CD4-positive, alpha-beta memory T cell (primary cell): Measurements from ENCODE around the gene AZIN2. TPM values are rescaled to one million over a fixed set of nuclear protein-coding genes. Genes with fewer than 3 reads are reported as not detected.

Experiments used
- CTCF ChIA-PET: fragments of 350-600 bp; sonication (Branson Sonifier 250); formaldehyde crosslinking; loops from one replicate; lab custom pipeline; 2021; ENCODE audit warnings: inconsistent platforms; ENCODE audit not compliant: partially characterized antibody; lab: Charles Lee
- POLR2A ChIA-PET: fragments of 350-600 bp; sonication (Branson Sonifier 250); formaldehyde crosslinking; loops from one replicate; lab custom pipeline; 2021; ENCODE audit not compliant: partially characterized antibody; lab: Charles Lee
- DNase-seq, 5 donors: peaks; one replicate each; pipeline versions ENCODE4 v3.0.0 to v3.0.0-alpha.2; 2020 to 2022; ENCODE audit warnings: mixed read lengths in 1 of 5
- H3K27ac ChIP-seq: one replicate; pipeline ENCODE4 v1.7.0; 2013; ENCODE audit warnings: low read depth, low read length
- H3K27me3 ChIP-seq: 2 replicates; pipeline ENCODE4 v1.7.0; 2013; ENCODE audit warnings: mild to moderate bottlenecking, low read length, moderate library complexity; ENCODE audit not compliant: insufficient read depth
- H3K36me3 ChIP-seq: 2 replicates; pipeline ENCODE4 v1.7.0; 2013; ENCODE audit warnings: mild to moderate bottlenecking, low read length, moderate library complexity; ENCODE audit not compliant: insufficient read depth
- H3K4me1 ChIP-seq: 2 replicates; pipeline ENCODE4 v1.7.0; 2013; ENCODE audit warnings: mild to moderate bottlenecking, low read length, moderate library complexity; ENCODE audit not compliant: insufficient read depth
- H3K4me3 ChIP-seq, 2 donors: one replicate each; pipeline ENCODE4 v1.7.0; 2013; ENCODE audit warnings: low read length in 2 of 2, mild to moderate bottlenecking in 1 of 2
- H3K9me3 ChIP-seq, 2 donors: one replicate each; pipeline ENCODE4 v1.7.0; 2013; ENCODE audit warnings: low read length in 2 of 2, control low read depth in 1 of 2; ENCODE audit not compliant: control insufficient read depth in 1 of 2
- H3K27ac Mint-ChIP-seq, 7 donors: one replicate each; pipeline ENCODE4 v1.8.0; 2020 to 2021; ENCODE audit warnings: mixed read lengths in 7 of 7, mild to moderate bottlenecking in 6 of 7, inconsistent platforms in 3 of 7, moderate library complexity in 3 of 7
- H3K27me3 Mint-ChIP-seq, 2 donors: one replicate each; pipeline ENCODE4 v1.8.0; 2020 to 2021; ENCODE audit warnings: mixed read lengths in 2 of 2
- H3K36me3 Mint-ChIP-seq, 2 donors: one replicate each; pipeline ENCODE4 v1.8.0; 2020 to 2021; ENCODE audit warnings: mixed read lengths in 2 of 2, inconsistent platforms in 1 of 2, mild to moderate bottlenecking in 1 of 2
- H3K4me1 Mint-ChIP-seq, 4 donors: one replicate each; pipeline ENCODE4 v1.8.0; 2020 to 2021; ENCODE audit warnings: mixed read lengths in 4 of 4, mild to moderate bottlenecking in 1 of 4
- H3K4me3 Mint-ChIP-seq, 8 donors: one replicate each; pipeline ENCODE4 v1.8.0; 2020 to 2021; ENCODE audit warnings: mixed read lengths in 8 of 8, mild to moderate bottlenecking in 7 of 8, moderate library complexity in 6 of 8, inconsistent platforms in 3 of 8
- H3K9me3 Mint-ChIP-seq, 8 donors: one replicate each; pipeline ENCODE4 v1.8.0; 2020 to 2021; ENCODE audit warnings: mixed read lengths in 8 of 8, mild to moderate bottlenecking in 5 of 8, inconsistent platforms in 3 of 8, moderate library complexity in 1 of 8
- intact Hi-C: fragments of 100-400 bp; cut with micrococcal nuclease; formaldehyde crosslinking; loops from one replicate; pipeline ENCODE4 v1.15.1; 2023
- polyA plus RNA-seq, 2 donors: library from polyadenylated mRNA; unstranded; fragments of 300-500 nt; fragmentation: Illumina TruSeq; gene quantifications; one replicate each; pipeline ENCODE4 v1.2.3, GENCODE V29; 2021
- total RNA-seq, 2 experiments: library from RNA; stranded (reverse); gene quantifications; one replicate each; pipeline ENCODE4 v1.2.3, GENCODE V29; 2021

Gene AZIN2
- total and polyA plus RNA-seq, 4 experiments from 2014 or later, result 5.4 to 8.0 (median 6.8) TPM

DNA sequence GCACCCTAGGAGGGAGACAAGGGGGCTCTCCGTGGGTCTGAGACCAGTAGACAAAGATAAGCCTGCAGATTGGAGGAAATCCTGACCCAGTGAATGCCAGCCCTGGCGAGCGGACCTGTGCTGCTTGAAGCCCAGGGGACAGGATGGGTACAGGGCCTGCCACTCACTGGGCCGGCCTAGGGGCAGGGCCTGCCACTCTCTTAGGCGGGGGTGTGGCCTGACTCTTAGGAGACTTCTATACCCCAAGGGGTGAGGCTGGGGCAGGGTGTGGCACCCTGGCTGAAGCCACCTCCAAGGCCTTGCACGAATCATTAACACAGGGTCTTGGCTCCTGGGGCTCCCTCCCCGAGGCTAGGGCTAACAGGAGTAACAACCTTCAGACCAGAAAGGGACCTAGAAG, 70.2 kb downstream of the AZIN2 start:
- no peak overlapping the region for H3K4me3 ChIP-seq
- intact Hi-C loops, result no loop called here
- H3K27ac ChIP-seq, result no peak overlapping the region
- no peaks in the 10 kb centered on the region for H3K4me1 ChIP-seq
- Mint-ChIP-seq H3K4me1 (peaks cover 0 to 6% (median 4%) of the 10 kb centered on the region in 4 donors), H3K27me3 (no peaks in the 10 kb centered on the region), H3K4me3 (no peak overlapping the region), H3K36me3 (peaks cover 20 to 56% of the 10 kb centered on the region in 2 donors), H3K27ac (peak overlapping the region in 1 of 7 donors; percentile 23), H3K9me3 (no peaks in the 10 kb centered on the region)
- peaks cover 17% of the 10 kb centered on the region for H3K36me3 ChIP-seq
- CTCF ChIA-PET, result interaction anchor here (1.5 to 1.6 kb wide), 2 partner anchors 14 to 24 kb away, joined by 3 to 4 read pairs; no protein-coding TSS in a partner anchor
- POLR2A ChIA-PET, result interaction anchor here (1.1 kb wide), 1 partner anchor 24 kb away, joined by 4 read pairs; no protein-coding TSS in a partner anchor
- no peaks in the 10 kb centered on the region for H3K9me3 ChIP-seq
- H3K27me3 ChIP-seq, result no peaks in the 10 kb centered on the region
- no peak for DNase-seq

DNA sequence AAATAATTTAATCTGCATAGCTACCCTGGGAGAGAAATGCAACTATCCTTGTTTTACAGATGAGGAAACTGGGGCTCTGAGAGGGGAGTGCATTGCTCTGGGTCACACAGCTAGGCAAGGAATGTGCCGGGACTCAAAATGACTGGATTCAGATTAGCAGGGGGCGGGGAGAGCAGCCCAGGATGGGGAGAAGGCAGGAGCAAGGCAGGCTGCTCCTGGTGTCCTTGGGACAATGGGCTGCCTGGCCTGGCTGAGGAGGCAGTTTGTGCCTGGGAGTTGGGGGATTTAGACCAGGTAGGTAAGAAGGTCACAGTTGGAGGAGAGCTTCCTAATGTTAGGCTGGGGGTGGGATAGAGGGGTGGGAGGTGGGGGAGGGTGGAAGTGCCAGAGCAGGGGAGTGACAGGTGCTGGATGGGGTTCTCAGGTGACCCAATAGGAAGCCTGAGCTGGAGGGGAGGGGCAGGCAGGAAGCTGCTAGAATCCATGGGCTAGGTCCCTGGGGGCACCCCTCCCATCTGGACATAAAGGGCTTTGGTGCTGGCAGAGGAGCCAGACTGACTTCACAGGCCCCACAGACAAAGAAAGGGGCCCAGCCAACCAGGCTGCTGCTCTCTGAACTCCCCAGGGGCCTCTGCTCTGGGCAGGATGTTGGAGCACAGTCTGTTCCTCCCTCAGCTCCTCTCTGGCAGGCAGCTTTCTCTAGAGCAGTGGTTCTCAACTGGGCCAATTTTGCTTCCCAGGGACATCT, 71.9 kb downstream of the AZIN2 start:
- Mint-ChIP-seq H3K9me3 (no peaks in the 10 kb centered on the region), H3K36me3 (peaks cover 26 to 56% of the 10 kb centered on the region in 2 donors), H3K27me3 (no peaks in the 10 kb centered on the region), H3K4me3 (no peak overlapping the region), H3K4me1 (peaks cover 0 to 4% (median 3%) of the 10 kb centered on the region in 4 donors), H3K27ac (peak overlapping the region in 3 of 7 donors; percentile 24 to 38 (median 36))
- Histone ChIP-seq H3K4me1 (no peaks in the 10 kb centered on the region), H3K4me3 (no peak overlapping the region), H3K9me3 (no peaks in the 10 kb centered on the region), H3K36me3 (peaks cover 12% of the 10 kb centered on the region), H3K27me3 (no peaks in the 10 kb centered on the region), H3K27ac (no peak overlapping the region)
- DNase-seq, result no peak
- intact Hi-C loops, result no loop called here
- POLR2A ChIA-PET, result interaction anchor here (0.8 kb wide), 1 partner anchor 26 kb away, joined by 4 read pairs; no protein-coding TSS in a partner anchor
- CTCF ChIA-PET, result no interaction called here

DNA sequence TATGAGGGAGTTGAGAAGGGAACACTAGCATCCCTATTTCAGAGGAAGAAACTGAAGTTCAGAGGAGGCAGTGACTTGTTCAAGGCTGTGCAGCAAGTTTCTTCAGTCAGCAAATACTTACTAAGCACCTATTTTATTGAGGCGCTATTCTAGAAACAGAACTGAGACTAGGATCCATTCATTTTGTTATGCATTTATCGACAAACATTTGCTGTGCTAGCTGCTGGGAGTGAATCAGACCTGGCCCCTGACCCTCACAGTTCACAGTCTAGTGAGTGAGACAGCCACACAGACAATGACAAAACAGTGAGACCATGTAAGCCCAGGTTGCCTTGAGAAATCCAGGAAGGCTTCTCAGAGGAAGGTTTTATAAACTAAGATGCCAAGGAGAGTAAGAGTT, 72.7 kb downstream of the AZIN2 start:
- peaks cover 17% of the 10 kb centered on the region for H3K36me3 ChIP-seq
- no peaks in the 10 kb centered on the region for H3K4me1 ChIP-seq
- no peak overlapping the region for H3K27ac ChIP-seq
- Mint-ChIP-seq H3K4me1 (peaks cover 0 to 4% (median 3%) of the 10 kb centered on the region in 4 donors), H3K4me3 (no peak overlapping the region), H3K27me3 (no peaks in the 10 kb centered on the region), H3K36me3 (peaks cover 29 to 60% of the 10 kb centered on the region in 2 donors), H3K27ac (peak overlapping the region in 3 of 7 donors; percentile 7 to 80 (median 64)), H3K9me3 (no peaks in the 10 kb centered on the region)
- H3K9me3 ChIP-seq, result no peaks in the 10 kb centered on the region
- intact Hi-C loops, result no loop called here
- H3K27me3 ChIP-seq, result no peaks in the 10 kb centered on the region
- DNase-seq, result no peak
- H3K4me3 ChIP-seq, result no peak overlapping the region
- CTCF ChIA-PET, result no interaction called here
- POLR2A ChIA-PET, result no interaction called here

DNA sequence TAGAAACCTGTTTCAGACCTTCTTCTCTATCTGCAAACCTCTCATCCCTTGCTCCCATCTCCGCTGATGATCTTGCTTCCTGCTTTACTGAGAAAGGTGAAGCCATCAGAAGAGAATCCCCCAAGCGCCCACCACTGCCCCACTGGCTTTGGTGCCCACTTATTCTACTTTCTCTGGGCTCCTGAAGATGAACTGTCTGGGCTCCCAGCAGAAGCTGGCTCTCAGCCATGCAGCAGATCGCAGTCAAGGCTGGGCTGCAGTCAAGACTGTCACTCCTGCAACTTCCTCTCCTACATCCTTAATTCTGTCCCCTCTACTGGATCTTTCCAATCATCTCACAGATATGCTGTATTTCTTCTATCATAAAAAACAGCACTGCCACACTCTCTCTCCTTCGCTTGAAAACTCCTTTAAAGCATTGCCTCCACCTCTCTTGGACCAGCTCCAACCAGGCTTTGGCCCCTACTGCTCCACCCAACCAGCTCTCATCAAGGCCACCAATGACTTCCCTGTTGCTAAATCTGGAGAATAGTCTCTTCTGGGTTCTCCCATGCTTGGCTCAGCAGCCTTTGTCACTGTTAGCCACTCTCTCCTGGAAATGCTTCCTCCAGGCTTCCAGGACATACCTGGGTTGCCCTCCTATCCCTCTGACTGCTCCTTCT, 75.1 kb downstream of the AZIN2 start:
- H3K4me1 ChIP-seq, result no peaks in the 10 kb centered on the region
- H3K27ac ChIP-seq, result no peak overlapping the region
- no peaks in the 10 kb centered on the region for H3K9me3 Mint-ChIP-seq
- H3K4me3 ChIP-seq, result no peak overlapping the region
- intact Hi-C loops, result no loop called here
- DNase-seq, result no peak
- POLR2A ChIA-PET, result no interaction called here
- peaks cover 34 to 52% of the 10 kb centered on the region in 2 donors for H3K36me3 Mint-ChIP-seq
- no peaks in the 10 kb centered on the region for H3K9me3 ChIP-seq
- no peaks in the 10 kb centered on the region for H3K27me3 Mint-ChIP-seq
- H3K4me1 Mint-ChIP-seq, result peaks cover 0 to 4% (median 4%) of the 10 kb centered on the region in 4 donors
- peak overlapping the region in 6 of 7 donors; percentile 27 to 83 (median 66) for H3K27ac Mint-ChIP-seq
- CTCF ChIA-PET, result no interaction called here
- H3K36me3 ChIP-seq, result peaks cover 17% of the 10 kb centered on the region
- H3K27me3 ChIP-seq, result no peaks in the 10 kb centered on the region
- H3K4me3 Mint-ChIP-seq, result no peak overlapping the region

DNA sequence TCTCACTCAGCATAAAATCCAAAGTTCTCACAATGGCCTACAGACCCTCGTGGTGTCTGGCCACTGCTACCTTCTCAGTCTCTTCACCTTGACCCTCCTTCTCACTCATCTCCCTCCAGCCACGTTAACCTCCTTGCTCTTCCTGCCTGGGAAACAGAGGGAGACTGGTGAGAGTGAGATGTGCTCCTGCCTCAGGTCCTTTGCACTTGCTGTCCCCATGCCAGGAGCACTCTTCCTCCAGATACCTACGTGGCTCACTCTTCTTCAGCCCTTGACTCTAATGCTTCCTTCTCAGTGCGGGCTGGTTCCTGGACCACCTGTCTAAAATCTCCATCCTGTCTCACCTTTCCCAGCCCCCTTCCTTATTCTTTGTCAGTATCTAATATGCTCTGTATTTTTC, 76.2 kb downstream of the AZIN2 start:
- H3K9me3 ChIP-seq, result no peaks in the 10 kb centered on the region
- H3K27ac ChIP-seq, result no peak overlapping the region
- Mint-ChIP-seq H3K9me3 (no peaks in the 10 kb centered on the region), H3K4me3 (no peak overlapping the region), H3K36me3 (peaks cover 39 to 57% of the 10 kb centered on the region in 2 donors), H3K27me3 (no peaks in the 10 kb centered on the region), H3K27ac (peak overlapping the region in 1 of 7 donors; percentile 12), H3K4me1 (peaks cover 0 to 4% (median 4%) of the 10 kb centered on the region in 4 donors)
- H3K4me3 ChIP-seq, result no peak overlapping the region
- H3K36me3 ChIP-seq, result peaks cover 17% of the 10 kb centered on the region
- no peak for DNase-seq
- H3K27me3 ChIP-seq, result no peaks in the 10 kb centered on the region
- no peaks in the 10 kb centered on the region for H3K4me1 ChIP-seq
- intact Hi-C loops, result no loop called here
- ChIA-PET CTCF (no interaction called here), POLR2A (no interaction called here)

DNA sequence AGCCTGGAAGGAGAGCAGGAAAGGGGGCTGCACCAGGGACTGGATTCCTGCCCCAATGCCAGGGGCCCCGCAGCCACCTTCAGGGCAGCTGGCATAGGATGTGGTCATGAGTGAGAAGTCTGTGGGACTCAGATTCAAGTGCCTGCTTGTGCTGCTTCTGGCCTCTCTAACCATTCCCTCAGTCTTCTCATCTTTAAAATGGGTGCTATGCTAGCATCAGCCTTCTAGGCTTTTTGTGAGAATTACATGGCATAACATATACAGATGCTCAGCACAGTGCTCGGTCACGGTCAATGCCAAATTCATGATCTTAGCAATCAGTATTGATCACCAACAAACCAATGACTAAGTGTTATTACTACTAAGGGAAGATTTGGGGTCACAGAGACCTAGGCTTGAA, 77.4 kb downstream of the AZIN2 start:
- peaks cover 0 to 4% (median 4%) of the 10 kb centered on the region in 4 donors for H3K4me1 Mint-ChIP-seq
- Histone ChIP-seq H3K9me3 (no peaks in the 10 kb centered on the region), H3K27me3 (no peaks in the 10 kb centered on the region), H3K4me3 (no peak overlapping the region), H3K27ac (no peak overlapping the region), H3K36me3 (peaks cover 17% of the 10 kb centered on the region), H3K4me1 (no peaks in the 10 kb centered on the region)
- POLR2A ChIA-PET, result no interaction called here
- H3K27ac Mint-ChIP-seq, result no peak overlapping the region
- CTCF ChIA-PET, result no interaction called here
- DNase-seq, result no peak
- no peaks in the 10 kb centered on the region for H3K9me3 Mint-ChIP-seq
- peaks cover 39 to 55% of the 10 kb centered on the region in 2 donors for H3K36me3 Mint-ChIP-seq
- H3K27me3 Mint-ChIP-seq, result no peaks in the 10 kb centered on the region
- intact Hi-C loops, result no loop called here
- H3K4me3 Mint-ChIP-seq, result no peak overlapping the region

DNA sequence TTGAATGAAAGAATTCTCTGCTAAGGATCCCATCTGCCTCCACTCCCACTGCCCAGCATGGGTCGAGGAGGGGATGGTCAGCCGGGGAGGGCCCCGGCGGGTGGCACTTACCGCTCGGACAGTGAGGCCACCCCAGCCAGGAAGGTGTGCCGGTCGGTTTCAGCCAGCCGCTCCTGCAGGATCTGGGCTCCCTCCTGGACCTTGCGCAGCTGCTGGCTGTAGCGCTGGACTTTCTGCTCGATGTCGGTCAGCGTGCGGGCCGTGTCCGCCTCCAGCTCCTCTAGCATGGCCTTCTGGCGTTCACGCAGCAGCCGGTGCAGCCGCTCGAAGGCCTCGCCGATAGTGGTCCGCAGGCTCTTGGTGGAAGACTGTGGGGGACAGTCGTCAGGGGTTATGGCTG, 78.6 kb downstream of the AZIN2 start:
- H3K27ac ChIP-seq, result no peak overlapping the region
- Mint-ChIP-seq H3K4me3 (no peak overlapping the region), H3K4me1 (peaks cover 0 to 3% (median under 1%) of the 10 kb centered on the region in 4 donors), H3K9me3 (no peaks in the 10 kb centered on the region), H3K27ac (no peak overlapping the region), H3K27me3 (no peaks in the 10 kb centered on the region), H3K36me3 (peaks cover 37 to 52% of the 10 kb centered on the region in 2 donors)
- H3K4me1 ChIP-seq, result no peaks in the 10 kb centered on the region
- peaks cover 13% of the 10 kb centered on the region for H3K36me3 ChIP-seq
- no peaks in the 10 kb centered on the region for H3K27me3 ChIP-seq
- no peak for DNase-seq
- intact Hi-C loops, result no loop called here
- CTCF ChIA-PET, result interaction anchor here (1.0 kb wide), 1 partner anchor 33 kb away, joined by 3 read pairs; no protein-coding TSS in a partner anchor
- no peak overlapping the region for H3K4me3 ChIP-seq
- POLR2A ChIA-PET, result interaction anchor here (1.1 kb wide), 1 partner anchor 22 kb away, joined by 3 read pairs; the partner anchor contains the start of gene TRIM62
- no peaks in the 10 kb centered on the region for H3K9me3 ChIP-seq
